H1 (cell line): ENCODE data around the gene GNG13. TPM values are rescaled to one million over a fixed set of nuclear protein-coding genes. Genes with fewer than 3 reads are reported as not detected.

Experiments
- ASH2L ChIP-seq: fragments of 200-600, 300-600 bp; sonication (generic); IDR thresholded peaks from one replicate; pipeline ENCODE4 v1.7.1; 2017; ENCODE audit warnings: low read length
- CHD1 ChIP-seq: IDR thresholded peaks from 2 replicates; pipeline ENCODE4 v1.6.1; 2012; ENCODE audit warnings: low read depth, low read length, improper control_type of control experiment
- CTBP2 ChIP-seq: IDR thresholded peaks from 2 replicates; pipeline ENCODE4 v1.7.0; 2011; ENCODE audit warnings: borderline replicate concordance, mild to moderate bottlenecking, moderate library complexity, mixed read lengths, low read length; ENCODE audit not compliant: insufficient read depth, insufficient read length
- KDM4A ChIP-seq: IDR thresholded peaks from one replicate; pipeline ENCODE4 v1.7.1; 2012; ENCODE audit warnings: low read depth, mild to moderate bottlenecking, moderate library complexity, low read length, inconsistent platforms; ENCODE audit not compliant: severe bottlenecking
- RBBP5 ChIP-seq: IDR thresholded peaks from 2 replicates; pipeline ENCODE4 v1.7.1; 2012; ENCODE audit warnings: low read depth, mild to moderate bottlenecking, inconsistent platforms, low read length, moderate library complexity, borderline replicate concordance
- TAF1 ChIP-seq: IDR thresholded peaks from 2 replicates; pipeline ENCODE4 v1.6.1; 2011; ENCODE audit warnings: mild to moderate bottlenecking, low read depth, low read length
- polyA plus RNA-seq, 7 experiments: library from polyadenylated mRNA; depleted of rRNA in 3 of 7; stranded (reverse) in 5 of 7; unstranded in 2 of 7; fragments of >200 nt in 5 of 7; fragments of 200-250 nt in 2 of 7; gene quantifications; 1 replicate in 5 of 7; 2 replicates in 1 of 7; 4 replicates in 1 of 7; pipeline versions ENCODE4 v1.2.1 to v1.2.3, GENCODE V29; 2011 to 2013; ENCODE audit warnings: missing spikeins in 2 of 7, mixed read lengths in 2 of 7
- total RNA-seq: library from RNA; stranded (reverse); fragmentation: NEBNext Ultra II Directional; extraction: Animal tissue kit (Norgen Biotek cat#: 25700); gene quantifications from 2 replicates; pipeline ENCODE4 v1.2.1, GENCODE V29; 2021
- TF ChIP-seq, protein P1 (sequence below): IDR thresholded peaks from 2 replicates; pipeline ENCODE4 v1.6.1; 2011; ENCODE audit warnings: low read length, improper control_type of control experiment

GNG13 gene
- total and polyA plus RNA-seq, 2 of the 8 experiments (the other 6 are each of a cell fraction or from before 2014, with no cell fraction given): not detected

DNA sequence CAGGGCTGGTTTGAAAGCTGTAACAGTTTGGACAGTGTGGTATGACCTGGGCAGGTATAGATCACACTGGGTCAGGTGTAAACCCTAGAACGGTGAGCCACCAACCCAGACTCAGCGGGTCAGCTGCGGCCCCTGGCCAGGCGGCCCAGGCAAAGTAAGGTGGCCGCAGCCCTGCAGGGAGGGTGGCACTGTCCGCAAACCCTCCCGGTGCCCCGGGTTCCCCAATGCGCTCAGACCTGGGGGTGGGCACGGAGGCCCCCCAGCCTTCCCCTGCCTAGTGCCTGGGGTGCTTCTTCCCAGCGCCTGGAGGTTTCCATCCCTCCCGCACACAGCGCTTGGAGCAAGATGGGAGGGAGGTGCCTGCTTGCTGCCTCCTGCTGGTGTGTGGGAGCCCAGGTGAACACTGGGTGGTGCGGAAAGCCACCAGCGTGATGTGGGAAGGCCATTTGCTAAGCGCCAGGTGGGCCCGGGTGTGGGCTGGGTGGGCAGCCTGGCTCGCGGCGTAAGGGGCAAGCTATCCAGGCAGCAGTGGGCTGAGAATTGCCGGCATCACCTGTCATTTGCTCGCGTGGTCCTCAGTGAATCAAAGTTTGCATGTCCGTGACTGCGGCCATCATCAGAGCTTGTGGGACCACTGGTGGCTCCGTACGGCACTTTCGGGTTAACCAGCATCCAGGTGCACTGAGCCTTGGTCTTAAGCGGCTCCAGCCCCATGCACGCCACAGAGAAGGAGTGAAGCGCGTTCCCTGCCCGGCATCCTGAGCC is 47.3 kb upstream of the GNG13 start (continued):
- TF ChIP-seq, protein P1, sequence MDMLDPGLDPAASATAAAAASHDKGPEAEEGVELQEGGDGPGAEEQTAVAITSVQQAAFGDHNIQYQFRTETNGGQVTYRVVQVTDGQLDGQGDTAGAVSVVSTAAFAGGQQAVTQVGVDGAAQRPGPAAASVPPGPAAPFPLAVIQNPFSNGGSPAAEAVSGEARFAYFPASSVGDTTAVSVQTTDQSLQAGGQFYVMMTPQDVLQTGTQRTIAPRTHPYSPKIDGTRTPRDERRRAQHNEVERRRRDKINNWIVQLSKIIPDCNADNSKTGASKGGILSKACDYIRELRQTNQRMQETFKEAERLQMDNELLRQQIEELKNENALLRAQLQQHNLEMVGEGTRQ: no peak
- TF ChIP-seq KDM4A (no peak), CHD1 (no peak), RBBP5 (no peak), CTBP2 (no peak), TAF1 (no peak), ASH2L (no peak)
